Pancreas (tissue), 10 donors: ENCODE data around the gene REN. TPM values are rescaled to one million over a fixed set of nuclear protein-coding genes. Genes with fewer than 3 reads are reported as not detected.
A peak's percentile ranks its signal among the peaks of the same experiment; 100 is the strongest.

Experiments
- ATAC-seq, 4 donors: fragments of 200-7000 bp; cut with Tn5 transposase; one replicate each; pipeline versions ENCODE4 v1.8.0 to v1.9.1; 2020; ENCODE audit warnings: mild to moderate bottlenecking in 4 of 4, moderate library complexity in 4 of 4
- DNase-seq, 6 donors: peaks; one replicate each; pipeline ENCODE4 v3.0.0-alpha.2; 2020
- FAIRE-seq: peaks from 2 replicates; lab custom pipeline; 2012; peaks lifted over from hg19 to GRCh38; lab: Jason Lieb, UNC
- H3K27ac ChIP-seq, 4 donors: fragments of 200-600 bp; sonication (generic); 1 replicate in 3 of 4; 2 replicates in 1 of 4; pipeline versions ENCODE4 v1.5.0 to v1.8.0; 2020
- H3K27me3 ChIP-seq, 4 donors: fragments of 200-600 bp; one replicate each; pipeline ENCODE4 v1.8.0; 2021
- H3K36me3 ChIP-seq, 3 donors: fragments of 200-600 bp; sonication (generic) in 1 of 3; one replicate each; pipeline versions ENCODE4 v1.5.0 to v1.8.0; 2020 to 2021
- H3K4me1 ChIP-seq, 3 donors: fragments of 200-600 bp; one replicate each; pipeline ENCODE4 v1.8.0; 2021
- H3K4me3 ChIP-seq, 4 donors: fragments of 200-600 bp; sonication (generic) in 2 of 4; one replicate each; pipeline versions ENCODE4 v1.5.0 to v1.8.0; 2020 to 2021
- H3K9me3 ChIP-seq, 4 donors: fragments of 200-600 bp; one replicate each; pipeline ENCODE4 v1.8.0; 2021
- CTCF ChIP-seq, 4 donors: fragments of 200-600 bp; sonication (generic) in 3 of 4; IDR thresholded peaks; one replicate each; pipeline versions ENCODE4 v1.5.0 to v1.8.0; 2021; ENCODE audit warnings: antibody characterized with exemption in 4 of 4
- WGBS, 2 donors: extraction: QIAGEN DNeasy Blood & Tissue Kit; methylation state at CpG; one replicate each; pipeline ENCODE4 v1.1.7; 2013; 5-methylcytosine and 5-hydroxymethylcytosine counted together
- intact Hi-C, 3 donors: fragments of 100-400 bp; cut with DNase I; formaldehyde crosslinking; loops; one replicate each; pipeline versions ENCODE4 v1.11.1 to v1.14.2; 2022
- polyA plus RNA-seq, 2 donors: library from polyadenylated mRNA; stranded (reverse); fragments of 200-250 nt; gene quantifications; one replicate each; pipeline ENCODE4 v1.2.3, GENCODE V29; 2013
- total RNA-seq, 6 donors: library from RNA; stranded (reverse); fragmentation: NEBNext Ultra II Directional in 4 of 6; extraction: Animal tissue kit (Norgen Biotek cat#: 25700) in 4 of 6; gene quantifications; one replicate each; pipeline versions ENCODE4 v1.2.1 to v1.2.4, GENCODE V29; 2021 to 2023
- donor health status: healthy with polysubstance abuse.
- donor health status: DM: no; HTN: no; CAD: no; lungs with moderate emphysema.
- donor health status: DM: no; HTN: no; CAD: no.
- donor health status: control.
- donor health status: control.
- donor health status: Bipolar disorder and iron deficiency.
- donor health status: DM: yes; HTN: yes; CAD: no.
- donor health status: DM: no; HTN: no; CAD: no.
- donor health status: DM: no; HTN: no; CAD: no.
- donor health status: DM: yes; HTN: yes; CAD: no.

Gene REN
- total and polyA plus RNA-seq, 8 donors, result 0.28 TPM; not detected in 7

- TF ChIP-seq CTCF (IDR thresholded peaks at IDR 0.05), result no peak
- 96 to 100% methylated on average over 1 of the region's 1 CpG for WGBS, 2 donors
- ATAC-seq, result no peak
- H3K4me3 ChIP-seq, result no peak overlapping the region
- no peaks in the 10 kb centered on the region for H3K36me3 ChIP-seq
- H3K27ac ChIP-seq, result no peak overlapping the region
- FAIRE-seq, result no peak
- intact Hi-C loops, result no loop called here
- H3K27me3 ChIP-seq, result no peaks in the 10 kb centered on the region
- no peak for DNase-seq
- H3K4me1 ChIP-seq, result peaks cover 6 to 25% (median 18%) of the 10 kb centered on the region in 3 donors
- H3K9me3 ChIP-seq, result no peaks in the 10 kb centered on the region
These were observed 59.3 kb downstream of the REN start for GRCh38 chr1:204106825-204107224.

- Histone ChIP-seq H3K9me3 (no peaks in the 10 kb centered on the region), H3K27me3 (no peaks in the 10 kb centered on the region), H3K27ac (peak overlapping the region in 1 of 4 donors; percentile 5), H3K36me3 (no peaks in the 10 kb centered on the region), H3K4me1 (peaks cover 6 to 30% (median 20%) of the 10 kb centered on the region in 3 donors), H3K4me3 (no peak overlapping the region)
- no peak for DNase-seq
- no peak for FAIRE-seq
- no peak for TF ChIP-seq CTCF (IDR thresholded peaks at IDR 0.05)
- 88 to 92% methylated on average over 6 of the region's 6 CpGs for WGBS, 2 donors
- no peak for ATAC-seq
- intact Hi-C loops, result no loop called here
These were observed 61.0 kb downstream of the REN start for GRCh38 chr1:204105131-204105515.

Other genes with a start within 250 kb of the REN start
- 10 to 100 TPM; 12.0 to 27.2 (median 18.0) TPM for gene SOX13, start 93.2 kb downstream of the REN start, total RNA-seq
- 10 to 100 TPM; 16.9 to 17.1 TPM for gene SOX13, start 93.2 kb downstream of the REN start, polyA plus RNA-seq
- gene ETNK2, start 14.3 kb downstream of the REN start, total RNA-seq, result 1 to 10 TPM; 3.8 to 9.5 (median 6.9) TPM
- 10 to 100 TPM in 1 of 2 donors, 1 to 10 TPM in 1; 5.4 to 15.5 TPM for gene ETNK2, start 14.3 kb downstream of the REN start, polyA plus RNA-seq
- gene KISS1, start 30.2 kb upstream of the REN start, total RNA-seq, result 1 to 10 TPM in 1 of 6 donors, under 1 TPM in 1, not detected in 4; 0.69 to 2.8 TPM
- gene KISS1, start 30.2 kb upstream of the REN start, polyA plus RNA-seq, result 1 to 10 TPM; 5.1 to 5.2 TPM
- 1 to 10 TPM; 6.0 to 9.1 (median 7.4) TPM for gene GOLT1A, start 47.7 kb upstream of the REN start, total RNA-seq
- 10 to 100 TPM; 18.7 to 38.8 TPM for gene GOLT1A, start 47.7 kb upstream of the REN start, polyA plus RNA-seq
- gene PLEKHA6, start 193.6 kb upstream of the REN start, total RNA-seq, result 10 to 100 TPM in 5 of 6 donors, 1 to 10 TPM in 1; 9.5 to 23.8 (median 15.0) TPM
- 10 to 100 TPM; 13.2 to 18.5 TPM for gene PLEKHA6, start 193.6 kb upstream of the REN start, polyA plus RNA-seq
- 10 to 100 TPM; 16.4 to 47.9 (median 23.4) TPM for gene PPP1R15B, start 245.5 kb upstream of the REN start, total RNA-seq
- 10 to 100 TPM in 1 of 2 donors, 1 to 10 TPM in 1; 7.8 to 11.8 TPM for gene PPP1R15B, start 245.5 kb upstream of the REN start, polyA plus RNA-seq